HepG2 (cell line): ENCODE results near the gene PSMC3IP. TPM values are rescaled to one million over a fixed set of nuclear protein-coding genes. Genes with fewer than 3 reads are reported as not detected.

Experiments used
- CBX1 ChIP-seq: IDR thresholded peaks from one replicate; pipeline ENCODE4 v1.6.1; 2016; ENCODE audit warnings: antibody characterized with exemption, low read depth
- EZH2 ChIP-seq: conservative IDR thresholded peaks from 2 replicates; pipeline ENCODE4 v1.6.1; 2012; ENCODE audit warnings: mild to moderate bottlenecking, low read depth, low read length, moderate library complexity
- GFI1 ChIP-seq: sonication (generic); formaldehyde crosslinking; IDR thresholded peaks from 2 replicates; pipeline ENCODE4 v1.5.0; 2020; ENCODE audit warnings: missing genetic modification reagents, mild to moderate bottlenecking, borderline replicate concordance
- HMG20A ChIP-seq: IDR thresholded peaks from 2 replicates; pipeline ENCODE4 v1.6.1; 2016; ENCODE audit warnings: borderline replicate concordance
- KDM6A ChIP-seq: IDR thresholded peaks from 2 replicates; pipeline ENCODE4 v1.6.1; 2016; ENCODE audit warnings: low read depth
- MEIS1 ChIP-seq: sonication (generic); formaldehyde crosslinking; IDR thresholded peaks from 2 replicates; pipeline ENCODE4 v1.9.0; 2021; ENCODE audit warnings: mild to moderate bottlenecking, missing genetic modification reagents, moderate library complexity, borderline replicate concordance
- POGZ ChIP-seq: sonication (generic); formaldehyde crosslinking; IDR thresholded peaks from 2 replicates; pipeline ENCODE4 v1.4.0; 2020; ENCODE audit warnings: mild to moderate bottlenecking, missing genetic modification reagents
- PRPF4 ChIP-seq: fragments of 200-400 bp; formaldehyde crosslinking; IDR thresholded peaks from 2 replicates; pipeline ENCODE4 v1.6.1; 2016; ENCODE audit warnings: low read length, low read depth; ENCODE audit not compliant: poor library complexity, severe bottlenecking
- RXRA ChIP-seq: sonication (generic); formaldehyde crosslinking; IDR thresholded peaks from 2 replicates; pipeline ENCODE4 v1.5.1; 2020; ENCODE audit warnings: missing genetic modification reagents
- ZNF407 ChIP-seq: sonication (generic); formaldehyde crosslinking; IDR thresholded peaks from one replicate; pipeline ENCODE4 v1.5.1; 2020; ENCODE audit warnings: mild to moderate bottlenecking, missing genetic modification reagents; ENCODE audit errors: not compliant biosample characterization
- ZNF75D ChIP-seq: sonication (generic); formaldehyde crosslinking; IDR thresholded peaks from 2 replicates; pipeline ENCODE4 v1.8.1; 2023; ENCODE audit warnings: missing genetic modification reagents, mild to moderate bottlenecking, borderline replicate concordance
- polyA plus RNA-seq, 8 experiments: library from polyadenylated mRNA; depleted of rRNA in 3 of 8; stranded (reverse) in 7 of 8; unstranded in 1 of 8; fragments of >200 nt; fragmentation: Illumina TruSeq in 4 of 8; extraction: Trizol in 4 of 8; gene quantifications; 2 replicates each; pipeline versions ENCODE4 v1.2.1 to v1.2.3, GENCODE V29; 2011 to 2016; ENCODE audit warnings: low read depth in 4 of 8, missing spikeins in 1 of 8, mixed read lengths in 1 of 8; ENCODE audit not compliant: insufficient read depth in 1 of 8
- total RNA-seq, 5 experiments: library from RNA; depleted of rRNA; stranded (reverse); fragments of >200 nt; fragmentation: Illumina TruSeq; extraction: Trizol; gene quantifications; 2 replicates each; pipeline ENCODE4 v1.2.3, GENCODE V29; 2016; ENCODE audit warnings: low read depth in 1 of 5
- TF ChIP-seq, protein P1 (sequence below), 2 experiments: sonication (generic) in 1 of 2; formaldehyde crosslinking in 1 of 2; IDR thresholded peaks; 2 replicates each; pipeline versions ENCODE4 v1.6.1 to v1.9.0; 2014 to 2022; ENCODE audit warnings: antibody characterized with exemption in 1 of 2, borderline replicate concordance in 1 of 2, inconsistent platforms in 1 of 2, low read depth in 1 of 2, missing genetic modification reagents in 1 of 2
- TF ChIP-seq, protein P2 (sequence below): IDR thresholded peaks from 2 replicates; pipeline ENCODE4 v1.6.1; 2016; ENCODE audit warnings: low read depth, borderline replicate concordance

PSMC3IP gene
- total and polyA plus RNA-seq, 2 of the 13 experiments (the other 11 are each of a cell fraction or from before 2014, with no cell fraction given) = 6.5 to 22.4 TPM

GRCh38 chr17:42554250-42555121 is 23.0 kb downstream of the PSMC3IP start (continued):
- TF ChIP-seq, protein P1, sequence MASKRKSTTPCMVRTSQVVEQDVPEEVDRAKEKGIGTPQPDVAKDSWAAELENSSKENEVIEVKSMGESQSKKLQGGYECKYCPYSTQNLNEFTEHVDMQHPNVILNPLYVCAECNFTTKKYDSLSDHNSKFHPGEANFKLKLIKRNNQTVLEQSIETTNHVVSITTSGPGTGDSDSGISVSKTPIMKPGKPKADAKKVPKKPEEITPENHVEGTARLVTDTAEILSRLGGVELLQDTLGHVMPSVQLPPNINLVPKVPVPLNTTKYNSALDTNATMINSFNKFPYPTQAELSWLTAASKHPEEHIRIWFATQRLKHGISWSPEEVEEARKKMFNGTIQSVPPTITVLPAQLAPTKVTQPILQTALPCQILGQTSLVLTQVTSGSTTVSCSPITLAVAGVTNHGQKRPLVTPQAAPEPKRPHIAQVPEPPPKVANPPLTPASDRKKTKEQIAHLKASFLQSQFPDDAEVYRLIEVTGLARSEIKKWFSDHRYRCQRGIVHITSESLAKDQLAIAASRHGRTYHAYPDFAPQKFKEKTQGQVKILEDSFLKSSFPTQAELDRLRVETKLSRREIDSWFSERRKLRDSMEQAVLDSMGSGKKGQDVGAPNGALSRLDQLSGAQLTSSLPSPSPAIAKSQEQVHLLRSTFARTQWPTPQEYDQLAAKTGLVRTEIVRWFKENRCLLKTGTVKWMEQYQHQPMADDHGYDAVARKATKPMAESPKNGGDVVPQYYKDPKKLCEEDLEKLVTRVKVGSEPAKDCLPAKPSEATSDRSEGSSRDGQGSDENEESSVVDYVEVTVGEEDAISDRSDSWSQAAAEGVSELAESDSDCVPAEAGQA (IDR thresholded peaks at IDR 0.05; ENCODE audit: low read depth) = peak; percentile 91
- TF ChIP-seq, protein P1 (CRISPR knock-in tag; IDR thresholded peaks at IDR 0.05; ENCODE audit: borderline replicate concordance) = no peak
- TF ChIP-seq CBX1 (peak; percentile 74), GFI1 (no peak; the same call in 1 of the 2 replicates), RXRA (CRISPR knock-in tag) (peak; percentile 80), KDM6A (0 out of 2 replicates have a peak, but pooled peaks have one; percentile 54), PRPF4 (no peak), HMG20A (CRISPR knock-in tag) (peak; percentile 20; the same call in 1 of the 2 replicates), ZNF75D (no peak), ZNF407 (peak; percentile 98), MEIS1 (CRISPR knock-in tag) (peak; percentile 80; the same call in 1 of the 2 replicates), EZH2 (no peak), POGZ (CRISPR knock-in tag) (peak; percentile 91)
- TF ChIP-seq, protein P2, sequence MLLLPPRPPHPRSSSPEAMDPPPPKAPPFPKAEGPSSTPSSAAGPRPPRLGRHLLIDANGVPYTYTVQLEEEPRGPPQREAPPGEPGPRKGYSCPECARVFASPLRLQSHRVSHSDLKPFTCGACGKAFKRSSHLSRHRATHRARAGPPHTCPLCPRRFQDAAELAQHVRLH = peak; percentile 70; the same call in 1 of the 2 replicates
